Hematopoietic multipotent progenitor cell (in vitro differentiated cells): ENCODE results near the gene CDK17. TPM values are rescaled to one million over a fixed set of nuclear protein-coding genes. Genes with fewer than 3 reads are reported as not detected.
"Not testable (repeated sequence)": the region's sequence is repeated elsewhere in the genome, so short reads cannot be mapped to it uniquely, and the experiment has no call there.

ENCODE experiments used
- DNase-seq, 3 donors: peaks; one replicate each; pipeline ENCODE4 v3.0.0-alpha.2; 2011 to 2015; ENCODE audit warnings: low read depth in 2 of 3, low spot score in 2 of 3
- total RNA-seq: library from RNA; depleted of rRNA; stranded (reverse); fragments of >200 nt; gene quantifications from one replicate; pipeline ENCODE4 v1.2.3, GENCODE V29; 2012

Gene CDK17
- total RNA-seq, 1 donor: 33.9 TPM

- DNase-seq: no peak
Measured at GRCh38 chr12:96419576-96420276, 19.5 kb upstream of the CDK17 start.

- DNase-seq: not testable (repeated sequence)
Measured at GRCh38 chr12:96417688-96418087, 17.4 kb upstream of the CDK17 start.

GRCh38 chr12:96416033-96416799, 16.0 kb upstream of the CDK17 start:
- no peak for DNase-seq

GRCh38 chr12:96414637-96415036, 14.4 kb upstream of the CDK17 start:
- no peak for DNase-seq

- no peak for DNase-seq
Measured at GRCh38 chr12:96412431-96412830, 12.2 kb upstream of the CDK17 start.

- peak in 1 of 3 donors; percentile 18 for DNase-seq
Measured at GRCh38 chr12:96409731-96410130, 9.5 kb upstream of the CDK17 start.

GRCh38 chr12:96408993-96409392, 8.8 kb upstream of the CDK17 start:
- DNase-seq: no peak

- peak in 1 of 3 donors; percentile 11 for DNase-seq
Measured at GRCh38 chr12:96407429-96408097, 7.3 kb upstream of the CDK17 start.

- no peak for DNase-seq
Measured at GRCh38 chr12:96404696-96405095, 4.5 kb upstream of the CDK17 start.

GRCh38 chr12:96403870-96404269, 3.6 kb upstream of the CDK17 start:
- no peak for DNase-seq

GRCh38 chr12:96402522-96402921, 2.3 kb upstream of the CDK17 start:
- not testable (repeated sequence) for DNase-seq

- DNase-seq: no peak
Measured at GRCh38 chr12:96402061-96402460, 1.8 kb upstream of the CDK17 start.

GRCh38 chr12:96401076-96401871, 1.0 kb upstream of the CDK17 start:
- DNase-seq: peak; percentile 34 to 84 (median 74)

GRCh38 chr12:96400631-96401075, 414 bp upstream of the CDK17 start:
- peak in 2 of 3 donors; percentile 51 to 68 for DNase-seq

- peak; percentile 56 to 86 (median 81) for DNase-seq
Measured at GRCh38 chr12:96399120-96399918, 920 bp downstream of the CDK17 start.

- no peak for DNase-seq
Measured at GRCh38 chr12:96398424-96399119, 1.7 kb downstream of the CDK17 start.

- DNase-seq: no peak
Measured at GRCh38 chr12:96397756-96398423, 2.3 kb downstream of the CDK17 start.

- DNase-seq: no peak
Measured at GRCh38 chr12:96396914-96397313, 3.3 kb downstream of the CDK17 start.

- no peak for DNase-seq
Measured at GRCh38 chr12:96396209-96396608, 4.0 kb downstream of the CDK17 start.
